ENCODE data around the gene HAGHL.
A peak's percentile ranks its signal among the peaks of the same experiment; 100 is the strongest.
"Not testable (repeated sequence)": the region's sequence is repeated elsewhere in the genome, so short reads cannot be mapped to it uniquely, and the experiment has no call there.

The HAGHL gene

GRCh38 chr16:708959-709358 is 17.9 kb upstream of the HAGHL start:
- Histone ChIP-seq H3K4me1 (ENCODE audit: control insufficient read depth in 1 of 2, insufficient read depth in 2 of 2, low read length in 2 of 2) (no peaks in the 10 kb centered on the region), H3K4me3 (ENCODE audit: low read depth in 1 of 2, low read length in 2 of 2) (no peak overlapping the region), H3K27me3 (ENCODE audit: control insufficient read depth in 1 of 2, insufficient read depth in 2 of 2, low read length in 2 of 2) (peaks cover 62 to 65% of the 10 kb centered on the region in 2 donors), H3K36me3 (ENCODE audit: control insufficient read depth in 1 of 2, insufficient read depth in 2 of 2, low read length in 2 of 2) (no peaks in the 10 kb centered on the region), H3K27ac (ENCODE audit: low read depth, low read length) (no peak overlapping the region), H3K9ac (ENCODE audit: low read depth in 1 of 2, low read length in 2 of 2) (no peak overlapping the region), H3K9me3 (ENCODE audit: control insufficient read depth in 1 of 2, low read length in 2 of 2) (no peaks in the 10 kb centered on the region)

- Histone ChIP-seq H3K27ac (ENCODE audit: low read depth, low read length) (no peak overlapping the region), H3K9ac (ENCODE audit: low read depth in 1 of 2, low read length in 2 of 2) (no peak overlapping the region), H3K27me3 (ENCODE audit: control insufficient read depth in 1 of 2, insufficient read depth in 2 of 2, low read length in 2 of 2) (peaks cover 53 to 59% of the 10 kb centered on the region in 2 donors), H3K36me3 (ENCODE audit: control insufficient read depth in 1 of 2, insufficient read depth in 2 of 2, low read length in 2 of 2) (no peaks in the 10 kb centered on the region), H3K4me3 (ENCODE audit: low read depth in 1 of 2, low read length in 2 of 2) (no peak overlapping the region), H3K9me3 (ENCODE audit: control insufficient read depth in 1 of 2, low read length in 2 of 2) (no peaks in the 10 kb centered on the region), H3K4me1 (ENCODE audit: control insufficient read depth in 1 of 2, insufficient read depth in 2 of 2, low read length in 2 of 2) (peaks cover 0 to 4% of the 10 kb centered on the region in 2 donors)
Measured at GRCh38 chr16:709566-710499, 17.1 kb upstream of the HAGHL start.

- peaks cover 53 to 56% of the 10 kb centered on the region in 2 donors for H3K27me3 ChIP-seq (ENCODE audit: control insufficient read depth in 1 of 2, insufficient read depth in 2 of 2, low read length in 2 of 2)
- H3K36me3 ChIP-seq (ENCODE audit: control insufficient read depth in 1 of 2, insufficient read depth in 2 of 2, low read length in 2 of 2): no peaks in the 10 kb centered on the region
- no peak overlapping the region for H3K27ac ChIP-seq (ENCODE audit: low read depth, low read length)
- H3K4me1 ChIP-seq (ENCODE audit: control insufficient read depth in 1 of 2, insufficient read depth in 2 of 2, low read length in 2 of 2): peaks cover 0 to 4% of the 10 kb centered on the region in 2 donors
- no peaks in the 10 kb centered on the region for H3K9me3 ChIP-seq (ENCODE audit: control insufficient read depth in 1 of 2, low read length in 2 of 2)
- no peak overlapping the region for H3K9ac ChIP-seq (ENCODE audit: low read depth in 1 of 2, low read length in 2 of 2)
- H3K4me3 ChIP-seq (ENCODE audit: low read depth in 1 of 2, low read length in 2 of 2): no peak overlapping the region
Measured at GRCh38 chr16:710500-711075, 16.3 kb upstream of the HAGHL start.

- Histone ChIP-seq H3K36me3 (ENCODE audit: control insufficient read depth in 1 of 2, insufficient read depth in 2 of 2, low read length in 2 of 2) (no peaks in the 10 kb centered on the region), H3K9ac (ENCODE audit: low read depth in 1 of 2, low read length in 2 of 2) (no peak overlapping the region), H3K4me1 (ENCODE audit: control insufficient read depth in 1 of 2, insufficient read depth in 2 of 2, low read length in 2 of 2) (peaks cover 3 to 7% of the 10 kb centered on the region in 2 donors), H3K9me3 (ENCODE audit: control insufficient read depth in 1 of 2, low read length in 2 of 2) (no peaks in the 10 kb centered on the region), H3K27ac (ENCODE audit: low read depth, low read length) (no peak overlapping the region), H3K27me3 (ENCODE audit: control insufficient read depth in 1 of 2, insufficient read depth in 2 of 2, low read length in 2 of 2) (peaks cover 56 to 60% of the 10 kb centered on the region in 2 donors), H3K4me3 (ENCODE audit: low read depth in 1 of 2, low read length in 2 of 2) (no peak overlapping the region)
Measured at GRCh38 chr16:711084-711483, 15.8 kb upstream of the HAGHL start.

- Histone ChIP-seq H3K9ac (ENCODE audit: low read depth in 1 of 2, low read length in 2 of 2) (no peak overlapping the region), H3K9me3 (ENCODE audit: control insufficient read depth in 1 of 2, low read length in 2 of 2) (no peaks in the 10 kb centered on the region), H3K36me3 (ENCODE audit: control insufficient read depth in 1 of 2, insufficient read depth in 2 of 2, low read length in 2 of 2) (no peaks in the 10 kb centered on the region), H3K27ac (ENCODE audit: low read depth, low read length) (no peak overlapping the region), H3K27me3 (ENCODE audit: control insufficient read depth in 1 of 2, insufficient read depth in 2 of 2, low read length in 2 of 2) (peaks cover 56 to 60% of the 10 kb centered on the region in 2 donors), H3K4me3 (ENCODE audit: low read depth in 1 of 2, low read length in 2 of 2) (no peak overlapping the region), H3K4me1 (ENCODE audit: control insufficient read depth in 1 of 2, insufficient read depth in 2 of 2, low read length in 2 of 2) (peaks cover 7 to 12% of the 10 kb centered on the region in 2 donors)
Measured at GRCh38 chr16:711548-712320, 15.2 kb upstream of the HAGHL start.

GRCh38 chr16:712740-713250 is 14.1 kb upstream of the HAGHL start:
- not testable (repeated sequence) for H3K4me3 ChIP-seq (ENCODE audit: low read depth in 1 of 2, low read length in 2 of 2); H3K27ac ChIP-seq (ENCODE audit: low read depth, low read length); H3K9ac ChIP-seq (ENCODE audit: low read depth in 1 of 2, low read length in 2 of 2); H3K9me3 ChIP-seq (ENCODE audit: control insufficient read depth in 1 of 2, low read length in 2 of 2); H3K36me3 ChIP-seq (ENCODE audit: control insufficient read depth in 1 of 2, insufficient read depth in 2 of 2, low read length in 2 of 2)
- Histone ChIP-seq H3K4me1 (ENCODE audit: control insufficient read depth in 1 of 2, insufficient read depth in 2 of 2, low read length in 2 of 2) (peaks cover 7 to 13% of the 10 kb centered on the region in 2 donors), H3K27me3 (ENCODE audit: control insufficient read depth in 1 of 2, insufficient read depth in 2 of 2, low read length in 2 of 2) (peaks cover 49 to 54% of the 10 kb centered on the region in 2 donors)

GRCh38 chr16:714079-714478 is 12.8 kb upstream of the HAGHL start:
- Histone ChIP-seq H3K9ac (ENCODE audit: low read depth in 1 of 2, low read length in 2 of 2) (no peak overlapping the region), H3K27me3 (ENCODE audit: control insufficient read depth in 1 of 2, insufficient read depth in 2 of 2, low read length in 2 of 2) (peaks cover 36 to 48% of the 10 kb centered on the region in 2 donors), H3K27ac (ENCODE audit: low read depth, low read length) (no peak overlapping the region), H3K9me3 (ENCODE audit: control insufficient read depth in 1 of 2, low read length in 2 of 2) (no peaks in the 10 kb centered on the region), H3K36me3 (ENCODE audit: control insufficient read depth in 1 of 2, insufficient read depth in 2 of 2, low read length in 2 of 2) (no peaks in the 10 kb centered on the region), H3K4me3 (ENCODE audit: low read depth in 1 of 2, low read length in 2 of 2) (no peak overlapping the region), H3K4me1 (ENCODE audit: control insufficient read depth in 1 of 2, insufficient read depth in 2 of 2, low read length in 2 of 2) (peaks cover 16 to 24% of the 10 kb centered on the region in 2 donors)

- Histone ChIP-seq H3K9ac (ENCODE audit: low read depth in 1 of 2, low read length in 2 of 2) (no peak within 1 kb of the TSS), H3K4me1 (ENCODE audit: control insufficient read depth in 1 of 2, insufficient read depth in 2 of 2, low read length in 2 of 2) (peaks cover 21 to 30% of the 10 kb centered on the region in 2 donors), H3K27ac (ENCODE audit: low read depth, low read length) (no peak within 1 kb of the TSS), H3K9me3 (ENCODE audit: control insufficient read depth in 1 of 2, low read length in 2 of 2) (no peaks in the 10 kb centered on the region), H3K4me3 (ENCODE audit: low read depth in 1 of 2, low read length in 2 of 2) (peak within 1 kb of the TSS; percentile 47 to 55), H3K36me3 (ENCODE audit: control insufficient read depth in 1 of 2, insufficient read depth in 2 of 2, low read length in 2 of 2) (no peaks in the 10 kb centered on the region), H3K27me3 (ENCODE audit: control insufficient read depth in 1 of 2, insufficient read depth in 2 of 2, low read length in 2 of 2) (peaks cover 30 to 41% of the 10 kb centered on the region in 2 donors)
Measured at GRCh38 chr16:714558-715476, 12.1 kb upstream of the HAGHL start, which contains the start of gene METRN. METRN (plus strand) TSS chr16:715118; CDS start chr16:715290, 172 bp downstream.

Measured in duodenal mucosa (tissue), 2 donors.